Measurements from ENCODE around the gene SORCS2. TPM values are rescaled to one million over a fixed set of nuclear protein-coding genes. Genes with fewer than 3 reads are reported as not detected.
A peak's percentile ranks its signal among the peaks of the same experiment; 100 is the strongest.

The SORCS2 gene
- total and polyA plus RNA-seq, 2 of the 8 experiments (the other 6 are each of a cell fraction or from before 2014, with no cell fraction given), result 0.36 to 1.8 TPM

DNA sequence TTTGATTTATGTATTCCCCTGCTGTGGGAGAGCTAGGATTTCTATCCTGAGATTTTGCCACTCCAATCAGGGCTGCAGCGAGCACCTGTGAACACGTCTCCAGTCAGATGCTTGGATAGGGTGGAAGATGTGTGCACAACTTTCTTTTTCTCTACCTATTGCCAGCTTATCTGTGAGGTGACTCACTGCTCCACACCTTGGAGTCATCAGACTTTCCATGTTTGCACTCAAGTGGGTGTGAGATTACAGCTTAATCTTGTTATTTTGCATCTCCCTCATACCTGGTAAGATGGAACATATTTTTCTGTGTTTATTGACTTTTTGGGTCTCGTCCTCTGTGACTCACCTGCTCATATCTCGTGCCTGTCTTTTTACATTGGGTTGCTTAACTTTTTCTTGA is 210.2 kb downstream of the SORCS2 start:
- DNase-seq (ENCODE audit: low read depth in 1 of 2, low spot score in 2 of 2) (peak in 1 of 2 experiments; percentile 3), FAIRE-seq (no peak)
- no peak overlapping the region for H2BK15ac ChIP-seq (ENCODE audit: low read length)
- no peaks in the 10 kb centered on the region for H3K36me3 ChIP-seq (ENCODE audit: control insufficient read depth in 2 of 4, insufficient read depth in 4 of 4, low read length in 3 of 4)
- WGBS, 2 experiments (ENCODE audit: extremely low coverage in 1 of 2, insufficient coverage in 1 of 2, insufficient read length in 1 of 2, insufficient replicate concordance in 2 of 2, low coverage in 1 of 2, low lambda C conversion rate in 2 of 2, missing lambda C conversion rate in 1 of 2), result 78% methylated on average over 4 of the region's 4 CpGs; no CpG with 5 or more reads in 1 of the 2 experiments
- TF ChIP-seq HDAC6 (IDR thresholded peaks at IDR 0.05; ENCODE audit: low read depth, low read length) (no peak), TAF7 (optimal IDR thresholded peaks at IDR 0.05; ENCODE audit: borderline replicate concordance, low read depth, low read length) (no peak)
- H3K14ac ChIP-seq (ENCODE audit: insufficient read length), result no peak overlapping the region
- no peak overlapping the region for H3K4ac ChIP-seq (replicated peaks; ENCODE audit: insufficient read length, low read depth, low read length)
- H3K79me1 ChIP-seq (ENCODE audit: low read depth, low read length), result no peaks in the 10 kb centered on the region
- no peaks in the 10 kb centered on the region for H3K9me3 ChIP-seq (ENCODE audit: insufficient read depth in 2 of 2, low read depth in 1 of 2, low read length in 1 of 2)
- POLR2A ChIA-PET (ENCODE audit: partially characterized antibody), result no interaction called here
- H2BK12ac ChIP-seq (ENCODE audit: low read depth, low read length), result no peak overlapping the region
- H3K4me3 ChIP-seq (ENCODE audit: extremely low read depth in 1 of 4, insufficient read depth in 2 of 4, low read depth in 3 of 4, low read length in 4 of 4), result no peak overlapping the region
- no peak overlapping the region for H2AK5ac ChIP-seq (ENCODE audit: low read depth, low read length)
- H2BK20ac ChIP-seq (ENCODE audit: low read length), result no peak overlapping the region
- CTCF ChIA-PET (ENCODE audit: partially characterized antibody), result interaction anchor here (1.7 kb wide), 1 partner anchor 12 kb away, joined by 14 read pairs; no protein-coding TSS in a partner anchor
- H3K4me2 ChIP-seq (ENCODE audit: insufficient read depth in 1 of 2, low read depth in 2 of 2, low read length in 2 of 2), result no peak overlapping the region
- H3K27me3 ChIP-seq (replicated peaks in 1 of 4; ENCODE audit: control insufficient read depth in 3 of 4, extremely low read depth in 1 of 4, insufficient read depth in 3 of 4, low read length in 3 of 4), result peaks cover 0 to 3% (median under 1%) of the 10 kb centered on the region in 4 experiments; a peak in 2 of 7 replicates
- no peak overlapping the region for H4K91ac ChIP-seq (replicated peaks; ENCODE audit: insufficient read length, low read length)
- H4K20me1 ChIP-seq (replicated peaks in 1 of 2; ENCODE audit: control insufficient read depth in 1 of 2, insufficient read depth in 2 of 2, low read length in 2 of 2), result peaks cover 0 to 2% of the 10 kb centered on the region in 2 experiments
- H3K23me2 ChIP-seq (ENCODE audit: low read depth, low read length), result peaks cover 9% of the 10 kb centered on the region; the same call in 1 of the 2 replicates
- no peak overlapping the region for H4K5ac ChIP-seq (ENCODE audit: insufficient read length, low read depth, low read length)
- no peak overlapping the region for H3K56ac ChIP-seq (replicated peaks; ENCODE audit: insufficient read length, low read depth, low read length)
- H2AFZ ChIP-seq (ENCODE audit: low read length), result no peak overlapping the region
- no peak overlapping the region for H3K18ac ChIP-seq (ENCODE audit: extremely low read depth, low read length)
- no peak overlapping the region for H3K9ac ChIP-seq (replicated peaks in 1 of 4; ENCODE audit: extremely low read depth in 1 of 4, low read depth in 3 of 4, low read length in 3 of 4)
- H2BK120ac ChIP-seq (replicated peaks; ENCODE audit: low read depth, low read length), result no peak overlapping the region
- no peak overlapping the region for H3K23ac ChIP-seq (ENCODE audit: insufficient read length)
- H3K27ac ChIP-seq (ENCODE audit: low read depth, low read length), result no peak overlapping the region
- H3K79me2 ChIP-seq (ENCODE audit: control insufficient read depth in 1 of 2, insufficient read depth in 2 of 2, low read length in 2 of 2), result no peaks in the 10 kb centered on the region
- no peak overlapping the region for H2BK5ac ChIP-seq (ENCODE audit: low read depth, low read length)
- no peaks in the 10 kb centered on the region for H3K4me1 ChIP-seq (replicated peaks in 1 of 4; ENCODE audit: control insufficient read depth in 3 of 4, insufficient read depth in 4 of 4, low read length in 3 of 4)
- H4K8ac ChIP-seq (ENCODE audit: extremely low read depth, insufficient read depth, low read length), result no peak overlapping the region
